ENCODE results near the gene SND1.

Gene SND1

DNA sequence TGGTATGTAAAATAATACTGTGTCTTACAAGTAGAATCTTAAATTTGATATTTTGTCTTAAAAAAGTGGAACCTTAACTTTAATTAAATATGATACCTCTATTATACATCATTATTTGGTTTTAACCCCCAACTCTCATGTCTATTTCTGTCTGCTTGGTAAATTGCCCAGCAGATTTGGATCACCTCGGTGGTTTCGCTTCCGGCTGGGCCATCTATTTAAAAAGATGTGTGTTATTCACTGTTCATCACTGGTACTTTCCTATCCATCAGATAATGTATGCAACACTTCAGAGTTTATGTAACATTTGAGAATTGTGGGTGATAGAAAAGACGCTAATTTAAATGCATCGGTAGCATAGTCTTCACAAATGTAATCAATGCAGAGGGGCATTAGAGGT is 119.7 kb downstream of the SND1 start:
- H3K27me3 ChIP-seq (replicated peaks): no peaks in the 10 kb centered on the region
- H3K27ac ChIP-seq: no peak overlapping the region
- no peak for TF ChIP-seq CTCF (IDR thresholded peaks at IDR 0.05; ENCODE audit: low read depth, low read length, missing control alignments)
- in situ Hi-C loops (cut with HindIII; ENCODE audit: low pct_ligation_motif_present, low sequenced_read_pairs): no loop called here
- no peak for DNase-seq
- H3K4me3 ChIP-seq (ENCODE audit: low read depth, low read length): no peak overlapping the region
- no peaks in the 10 kb centered on the region for H3K36me3 ChIP-seq (replicated peaks)

DNA sequence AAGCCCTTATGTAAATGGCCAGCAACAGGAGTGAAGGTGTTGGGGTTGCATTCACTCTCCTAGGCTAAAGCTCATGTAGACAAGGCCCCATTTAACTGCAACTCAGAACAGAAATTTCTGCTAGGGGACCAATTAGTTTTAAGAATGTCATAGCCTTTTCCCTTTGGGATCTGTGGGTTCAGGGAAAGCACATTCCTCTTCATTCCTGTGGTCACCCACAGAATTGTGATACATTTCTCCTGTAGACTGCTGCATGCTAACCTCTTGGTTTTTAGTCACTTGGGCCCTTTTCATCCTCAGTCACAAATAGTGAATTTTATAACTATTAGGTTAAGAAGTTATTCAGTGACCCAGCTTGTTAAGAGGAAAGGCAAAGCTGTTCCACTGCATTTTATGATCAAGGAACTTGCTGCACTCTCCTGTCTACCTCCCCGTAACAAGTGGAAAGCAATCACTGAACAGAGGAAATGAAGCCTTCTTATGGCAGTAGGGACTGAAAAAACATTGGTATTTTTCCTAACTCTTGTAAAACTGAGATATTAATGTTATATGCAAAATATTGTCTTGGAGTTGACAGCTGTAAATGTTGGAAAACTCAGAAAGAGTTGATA is 124.9 kb downstream of the SND1 start:
- in situ Hi-C loops (cut with HindIII; ENCODE audit: low pct_ligation_motif_present, low sequenced_read_pairs): no loop called here
- no peaks in the 10 kb centered on the region for H3K36me3 ChIP-seq (replicated peaks)
- no peak for TF ChIP-seq CTCF (IDR thresholded peaks at IDR 0.05; ENCODE audit: low read depth, low read length, missing control alignments)
- no peak overlapping the region for H3K27ac ChIP-seq
- peak; percentile 80 for DNase-seq
- H3K4me3 ChIP-seq (ENCODE audit: low read depth, low read length): no peak overlapping the region
- no peaks in the 10 kb centered on the region for H3K27me3 ChIP-seq (replicated peaks)

DNA sequence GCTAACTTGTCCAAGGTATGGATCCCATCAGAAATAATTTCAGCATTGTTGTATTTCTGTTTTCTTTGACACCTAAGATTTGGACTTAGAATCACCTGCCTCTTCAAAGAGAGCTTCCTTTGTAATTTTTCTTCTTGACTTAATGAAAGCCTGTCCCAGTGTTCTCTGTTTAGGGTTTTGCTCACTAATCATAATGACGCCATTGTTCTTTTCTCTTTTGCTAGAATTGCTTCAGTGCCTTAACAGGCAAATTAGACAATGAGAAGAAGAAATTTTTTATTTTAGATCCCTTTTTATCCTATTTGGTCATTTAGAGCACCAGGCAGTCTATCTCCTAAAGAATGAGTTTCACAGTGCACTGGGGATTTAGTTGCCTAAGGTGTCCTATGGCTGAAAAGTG is 128.5 kb downstream of the SND1 start:
- Histone ChIP-seq H3K27me3 (replicated peaks) (no peaks in the 10 kb centered on the region), H3K4me3 (ENCODE audit: low read depth, low read length) (no peak overlapping the region), H3K27ac (no peak overlapping the region), H3K36me3 (replicated peaks) (no peaks in the 10 kb centered on the region)
- TF ChIP-seq CTCF (IDR thresholded peaks at IDR 0.05; ENCODE audit: low read depth, low read length, missing control alignments): no peak
- in situ Hi-C loops (cut with HindIII; ENCODE audit: low pct_ligation_motif_present, low sequenced_read_pairs): no loop called here
- DNase-seq: no peak

GRCh38 chr7:127781081-127781480 is 129.1 kb downstream of the SND1 start:
- no peaks in the 10 kb centered on the region for H3K27me3 ChIP-seq (replicated peaks)
- H3K4me3 ChIP-seq (ENCODE audit: low read depth, low read length): no peak overlapping the region
- no peaks in the 10 kb centered on the region for H3K36me3 ChIP-seq (replicated peaks)
- TF ChIP-seq CTCF (IDR thresholded peaks at IDR 0.05; ENCODE audit: low read depth, low read length, missing control alignments): no peak
- H3K27ac ChIP-seq: no peak overlapping the region
- DNase-seq: no peak
- in situ Hi-C loops (cut with HindIII; ENCODE audit: low pct_ligation_motif_present, low sequenced_read_pairs): no loop called here

DNA sequence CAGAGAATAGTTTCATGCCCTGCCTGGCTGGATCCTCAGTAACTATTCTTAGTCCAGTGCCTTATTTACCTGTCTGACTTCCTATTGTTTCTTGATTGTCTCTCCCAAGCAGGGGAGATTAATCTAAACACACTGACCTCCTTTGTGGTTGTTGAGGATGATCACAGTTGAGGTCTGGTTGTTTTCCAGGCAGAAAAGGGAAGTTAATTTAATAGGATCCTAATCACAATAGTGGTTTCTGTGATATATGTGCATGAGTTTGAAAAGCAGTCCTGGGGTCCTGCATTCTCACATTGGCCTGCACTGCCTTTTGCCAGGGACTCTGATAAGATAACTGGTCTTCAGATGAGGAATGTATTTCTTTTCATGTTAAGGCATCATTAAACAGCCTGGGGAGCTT is 130.1 kb downstream of the SND1 start:
- no peak for DNase-seq
- Histone ChIP-seq H3K27ac (no peak overlapping the region), H3K4me3 (ENCODE audit: low read depth, low read length) (no peak overlapping the region), H3K27me3 (replicated peaks) (no peaks in the 10 kb centered on the region), H3K36me3 (replicated peaks) (no peaks in the 10 kb centered on the region)
- in situ Hi-C loops (cut with HindIII; ENCODE audit: low pct_ligation_motif_present, low sequenced_read_pairs): no loop called here
- TF ChIP-seq CTCF (IDR thresholded peaks at IDR 0.05; ENCODE audit: low read depth, low read length, missing control alignments): no peak
